Stomach (tissue), 9 donors: ENCODE measurements around the gene TMEM229B. TPM values are rescaled to one million over a fixed set of nuclear protein-coding genes. Genes with fewer than 3 reads are reported as not detected.

Experiments used
- DNase-seq, 2 donors: peaks; one replicate each; pipeline versions ENCODE4 v3.0.0 to v3.0.0-alpha.2; 2013 to 2019
- H3K27ac ChIP-seq, 5 donors: fragments of 200-600 bp in 4 of 5; sonication (generic) in 4 of 5; one replicate each; pipeline ENCODE4 v1.5.1; 2013 to 2019; ENCODE audit warnings: mild to moderate bottlenecking in 1 of 5, moderate library complexity in 1 of 5
- H3K27me3 ChIP-seq, 3 donors: fragments of 200-600 bp; sonication (generic); one replicate each; pipeline ENCODE4 v1.5.1; 2017 to 2019; ENCODE audit warnings: mixed run types in 1 of 3
- H3K36me3 ChIP-seq, 4 donors: fragments of 200-600 bp; sonication (generic); 1 replicate in 3 of 4; 2 replicates in 1 of 4; pipeline ENCODE4 v1.5.1; 2016 to 2019
- H3K4me1 ChIP-seq, 4 donors: fragments of 200-600 bp; sonication (generic); one replicate each; pipeline ENCODE4 v1.5.1; 2016 to 2019
- H3K4me3 ChIP-seq, 4 donors: fragments of 200-600 bp; sonication (generic) in 3 of 4; one replicate each; pipeline ENCODE4 v1.5.1; 2016 to 2019; ENCODE audit warnings: mild to moderate bottlenecking in 1 of 4
- H3K9me3 ChIP-seq, 4 donors: fragments of 200-600 bp; sonication (generic); one replicate each; pipeline ENCODE4 v1.5.1; 2016 to 2019
- EP300 ChIP-seq: sonication (generic); formaldehyde crosslinking; IDR thresholded peaks from one replicate; pipeline ENCODE4 v1.6.1; 2017; ENCODE audit warnings: antibody characterized with exemption
- POLR2A ChIP-seq, 4 donors: fragments of 450-650 bp; IDR thresholded peaks; one replicate each; pipeline ENCODE4 v1.6.1; 2016; ENCODE audit warnings: antibody characterized with exemption in 4 of 4, control low read depth in 2 of 4, mild to moderate bottlenecking in 1 of 4, moderate library complexity in 1 of 4
- POLR2AphosphoS5 ChIP-seq, 3 donors: sonication (generic); formaldehyde crosslinking; IDR thresholded peaks; one replicate each; pipeline ENCODE4 v1.6.1; 2016; ENCODE audit warnings: antibody characterized with exemption in 3 of 3
- WGBS, 5 donors: extraction: QIAGEN DNeasy Blood & Tissue Kit in 3 of 5; methylation state at CpG; one replicate each; pipeline versions ENCODE4 v1.1.5 to v1.1.7; 2013 to 2018; 5-methylcytosine and 5-hydroxymethylcytosine counted together
- intact Hi-C: fragments of 100-400 bp; cut with DNase I; formaldehyde crosslinking; loops from one replicate; pipeline ENCODE4 v1.15.1; 2023; ENCODE audit warnings: low total_unique reads
- polyA plus RNA-seq, 3 donors: library from polyadenylated mRNA; stranded (reverse); fragments of 200-250 nt; gene quantifications; one replicate each; pipeline ENCODE4 v1.2.3, GENCODE V29; 2013
- total RNA-seq, 5 donors: library from RNA; depleted of rRNA; stranded (reverse); fragments of >200 nt; gene quantifications; one replicate each; pipeline versions ENCODE4 v1.1.0 to v1.2.3, GENCODE V29; 2014 to 2016
- TF ChIP-seq, protein P1 (sequence below), 7 experiments: fragments of 450-650 bp in 4 of 7; fragments of 200-600 bp in 3 of 7; sonication (generic) in 3 of 7; IDR thresholded peaks; one replicate each; pipeline ENCODE4 v1.5.1; 2016 to 2019; ENCODE audit warnings: antibody characterized with exemption in 7 of 7, control low read depth in 2 of 7, mild to moderate bottlenecking in 1 of 7
- donor health status: healthy with polysubstance abuse.
- donor health status: Bipolar disorder and iron deficiency.
- donor health status: healthy.

The TMEM229B gene
- total and polyA plus RNA-seq, 8 donors: 0.14 to 15.6 (median 1.4) TPM; not detected in 1

DNA sequence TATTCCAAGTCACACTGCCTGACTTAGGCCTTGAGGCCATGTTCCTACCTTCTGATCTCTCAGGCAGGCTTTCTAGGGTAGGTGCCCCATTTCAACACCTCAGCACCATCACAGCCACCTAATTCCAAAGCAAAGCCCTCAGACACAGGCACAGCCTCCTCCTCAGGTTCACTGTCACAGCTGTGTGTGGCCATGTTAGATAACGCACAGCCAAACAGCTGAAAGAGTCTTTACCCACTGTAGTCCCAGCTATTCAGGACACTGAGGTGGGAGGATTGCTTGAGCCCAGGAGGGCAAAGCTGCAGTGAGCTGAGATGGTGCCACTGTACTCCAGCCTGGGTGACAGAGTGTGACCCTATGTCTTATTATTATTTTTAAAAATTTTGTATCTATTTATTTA is 7.3 kb upstream of the TMEM229B start:
- 89 to 100% (median 97%) methylated on average over 1 of the region's 1 CpG for WGBS, 5 donors
- peaks cover 5 to 17% (median 13%) of the 10 kb centered on the region in 4 donors for H3K9me3 ChIP-seq
- no peak for DNase-seq
- no peak overlapping the region for H3K4me3 ChIP-seq
- intact Hi-C loops: no loop called here
- no peaks in the 10 kb centered on the region for H3K36me3 ChIP-seq
- no peaks in the 10 kb centered on the region for H3K27me3 ChIP-seq
- H3K4me1 ChIP-seq: peaks cover 0 to 14% (median 5%) of the 10 kb centered on the region in 4 donors
- H3K27ac ChIP-seq: no peak overlapping the region
- TF ChIP-seq POLR2AphosphoS5 (IDR thresholded peaks at IDR 0.05): no peak
- TF ChIP-seq EP300: no peak
- TF ChIP-seq, protein P1, sequence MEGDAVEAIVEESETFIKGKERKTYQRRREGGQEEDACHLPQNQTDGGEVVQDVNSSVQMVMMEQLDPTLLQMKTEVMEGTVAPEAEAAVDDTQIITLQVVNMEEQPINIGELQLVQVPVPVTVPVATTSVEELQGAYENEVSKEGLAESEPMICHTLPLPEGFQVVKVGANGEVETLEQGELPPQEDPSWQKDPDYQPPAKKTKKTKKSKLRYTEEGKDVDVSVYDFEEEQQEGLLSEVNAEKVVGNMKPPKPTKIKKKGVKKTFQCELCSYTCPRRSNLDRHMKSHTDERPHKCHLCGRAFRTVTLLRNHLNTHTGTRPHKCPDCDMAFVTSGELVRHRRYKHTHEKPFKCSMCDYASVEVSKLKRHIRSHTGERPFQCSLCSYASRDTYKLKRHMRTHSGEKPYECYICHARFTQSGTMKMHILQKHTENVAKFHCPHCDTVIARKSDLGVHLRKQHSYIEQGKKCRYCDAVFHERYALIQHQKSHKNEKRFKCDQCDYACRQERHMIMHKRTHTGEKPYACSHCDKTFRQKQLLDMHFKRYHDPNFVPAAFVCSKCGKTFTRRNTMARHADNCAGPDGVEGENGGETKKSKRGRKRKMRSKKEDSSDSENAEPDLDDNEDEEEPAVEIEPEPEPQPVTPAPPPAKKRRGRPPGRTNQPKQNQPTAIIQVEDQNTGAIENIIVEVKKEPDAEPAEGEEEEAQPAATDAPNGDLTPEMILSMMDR (IDR thresholded peaks at IDR 0.05): no peak
- TF ChIP-seq POLR2A (IDR thresholded peaks at IDR 0.05): no peak

- no peak for DNase-seq
- Histone ChIP-seq H3K4me1 (peaks cover 0 to 21% (median 13%) of the 10 kb centered on the region in 4 donors), H3K9me3 (peaks cover 5 to 17% (median 13%) of the 10 kb centered on the region in 4 donors), H3K27ac (no peak overlapping the region), H3K4me3 (no peak overlapping the region), H3K36me3 (no peaks in the 10 kb centered on the region), H3K27me3 (no peaks in the 10 kb centered on the region)
- intact Hi-C loops: no loop called here
- WGBS, 5 donors: 93 to 98% (median 95%) methylated on average over 8 of the region's 8 CpGs
- TF ChIP-seq POLR2A (IDR thresholded peaks at IDR 0.05) (no peak), EP300 (no peak), POLR2AphosphoS5 (IDR thresholded peaks at IDR 0.05) (no peak)
Measured at GRCh38 chr14:67493092-67493717, 4.7 kb upstream of the TMEM229B start.

GRCh38 chr14:67492538-67492937 is 4.0 kb upstream of the TMEM229B start:
- intact Hi-C loops: no loop called here
- DNase-seq: no peak
- no peaks in the 10 kb centered on the region for H3K27me3 ChIP-seq
- H3K4me3 ChIP-seq: no peak overlapping the region
- H3K9me3 ChIP-seq: peaks cover 5 to 17% (median 13%) of the 10 kb centered on the region in 4 donors
- TF ChIP-seq, protein P1 (IDR thresholded peaks at IDR 0.05): no peak
- TF ChIP-seq POLR2AphosphoS5 (IDR thresholded peaks at IDR 0.05) (no peak), POLR2A (IDR thresholded peaks at IDR 0.05) (no peak), EP300 (no peak)
- no peak overlapping the region for H3K27ac ChIP-seq
- H3K4me1 ChIP-seq: peaks cover 0 to 28% (median 14%) of the 10 kb centered on the region in 4 donors
- no peaks in the 10 kb centered on the region for H3K36me3 ChIP-seq
- WGBS, 5 donors: 57 to 91% (median 75%) methylated on average over 3 of the region's 3 CpGs

GRCh38 chr14:67491741-67492507 is 3.4 kb upstream of the TMEM229B start:
- TF ChIP-seq EP300 (no peak), POLR2A (IDR thresholded peaks at IDR 0.05) (no peak), POLR2AphosphoS5 (IDR thresholded peaks at IDR 0.05) (no peak)
- TF ChIP-seq, protein P1 (IDR thresholded peaks at IDR 0.05): no peak
- Histone ChIP-seq H3K27me3 (no peaks in the 10 kb centered on the region), H3K4me3 (no peak overlapping the region), H3K4me1 (peaks cover 0 to 29% (median 14%) of the 10 kb centered on the region in 4 donors), H3K9me3 (peaks cover 5 to 17% (median 13%) of the 10 kb centered on the region in 4 donors), H3K27ac (no peak overlapping the region), H3K36me3 (no peaks in the 10 kb centered on the region)
- WGBS, 5 donors: 50 to 63% (median 62%) methylated on average over 9 of the region's 9 CpGs
- DNase-seq: peak in 1 of 2 donors; percentile 84
- intact Hi-C loops: no loop called here
